ENCODE measurements around the gene VAV1.

DNA sequence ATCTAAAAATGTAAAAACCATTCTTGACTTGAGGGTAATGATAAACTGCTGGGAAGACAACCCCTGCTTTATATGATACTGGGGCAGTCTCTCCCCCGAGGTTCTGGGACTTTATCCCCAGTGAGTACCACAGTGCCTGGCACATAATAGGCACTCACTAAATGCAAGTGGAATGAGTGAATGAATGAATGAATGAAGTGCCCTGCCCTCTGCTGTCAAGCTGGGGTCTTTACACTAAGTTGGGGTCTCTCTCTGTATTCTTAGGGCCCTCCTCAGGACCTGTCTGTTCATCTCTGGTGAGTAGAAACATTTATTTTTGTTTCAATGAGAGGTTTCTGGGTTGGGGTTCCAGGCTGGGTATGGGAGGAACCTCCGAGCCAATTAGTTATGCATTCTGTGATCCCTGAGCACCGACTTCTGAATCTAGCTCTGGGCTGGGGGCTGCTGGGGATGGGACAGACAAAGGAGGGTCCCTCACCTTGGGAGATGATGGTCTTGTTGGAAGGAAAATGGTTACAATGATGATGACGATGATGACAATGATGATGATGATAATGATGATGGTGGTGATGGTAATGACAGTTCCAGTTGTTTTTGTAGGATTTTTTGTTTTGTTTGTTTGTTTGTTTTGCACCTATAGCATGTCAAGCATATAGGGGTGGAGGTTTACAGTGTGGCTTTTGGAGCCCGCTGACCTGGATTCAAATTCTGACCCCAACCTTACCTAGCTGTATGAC, 70.5 kb downstream of the VAV1 start:
- TF ChIP-seq KLF1 (tag by site-specific recombination; IDR thresholded peaks at IDR 0.05) (no peak), ZNF843 (tag by site-specific recombination; IDR thresholded peaks at IDR 0.05) (no peak), ZNF155 (tag by site-specific recombination; IDR thresholded peaks at IDR 0.05) (no peak), ZBTB8A (tag by site-specific recombination; IDR thresholded peaks at IDR 0.05) (no peak), ZNF202 (tag by site-specific recombination; IDR thresholded peaks at IDR 0.05; ENCODE audit: borderline replicate concordance) (no peak), ZNF530 (tag by site-specific recombination; IDR thresholded peaks at IDR 0.05; ENCODE audit: low read depth) (no peak), TCF7L2 (IDR thresholded peaks at IDR 0.05; ENCODE audit: borderline replicate concordance, low read depth, low read length) (no peak), ZBTB7A (tag by site-specific recombination; IDR thresholded peaks at IDR 0.05; ENCODE audit: low read depth) (no peak), ZNF114 (tag by site-specific recombination; IDR thresholded peaks at IDR 0.05) (no peak), YY1 (tag by site-specific recombination; IDR thresholded peaks at IDR 0.05) (no peak)
- TF ChIP-seq, protein P1, sequence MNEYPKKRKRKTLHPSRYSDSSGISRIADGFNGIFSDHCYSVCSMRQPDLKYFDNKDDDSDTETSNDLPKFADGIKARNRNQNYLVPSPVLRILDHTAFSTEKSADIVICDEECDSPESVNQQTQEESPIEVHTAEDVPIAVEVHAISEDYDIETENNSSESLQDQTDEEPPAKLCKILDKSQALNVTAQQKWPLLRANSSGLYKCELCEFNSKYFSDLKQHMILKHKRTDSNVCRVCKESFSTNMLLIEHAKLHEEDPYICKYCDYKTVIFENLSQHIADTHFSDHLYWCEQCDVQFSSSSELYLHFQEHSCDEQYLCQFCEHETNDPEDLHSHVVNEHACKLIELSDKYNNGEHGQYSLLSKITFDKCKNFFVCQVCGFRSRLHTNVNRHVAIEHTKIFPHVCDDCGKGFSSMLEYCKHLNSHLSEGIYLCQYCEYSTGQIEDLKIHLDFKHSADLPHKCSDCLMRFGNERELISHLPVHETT (tag by site-specific recombination; IDR thresholded peaks at IDR 0.05): no peak
- TF ChIP-seq, protein P2, sequence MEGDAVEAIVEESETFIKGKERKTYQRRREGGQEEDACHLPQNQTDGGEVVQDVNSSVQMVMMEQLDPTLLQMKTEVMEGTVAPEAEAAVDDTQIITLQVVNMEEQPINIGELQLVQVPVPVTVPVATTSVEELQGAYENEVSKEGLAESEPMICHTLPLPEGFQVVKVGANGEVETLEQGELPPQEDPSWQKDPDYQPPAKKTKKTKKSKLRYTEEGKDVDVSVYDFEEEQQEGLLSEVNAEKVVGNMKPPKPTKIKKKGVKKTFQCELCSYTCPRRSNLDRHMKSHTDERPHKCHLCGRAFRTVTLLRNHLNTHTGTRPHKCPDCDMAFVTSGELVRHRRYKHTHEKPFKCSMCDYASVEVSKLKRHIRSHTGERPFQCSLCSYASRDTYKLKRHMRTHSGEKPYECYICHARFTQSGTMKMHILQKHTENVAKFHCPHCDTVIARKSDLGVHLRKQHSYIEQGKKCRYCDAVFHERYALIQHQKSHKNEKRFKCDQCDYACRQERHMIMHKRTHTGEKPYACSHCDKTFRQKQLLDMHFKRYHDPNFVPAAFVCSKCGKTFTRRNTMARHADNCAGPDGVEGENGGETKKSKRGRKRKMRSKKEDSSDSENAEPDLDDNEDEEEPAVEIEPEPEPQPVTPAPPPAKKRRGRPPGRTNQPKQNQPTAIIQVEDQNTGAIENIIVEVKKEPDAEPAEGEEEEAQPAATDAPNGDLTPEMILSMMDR (tag by site-specific recombination; IDR thresholded peaks at IDR 0.05): no peak
- TF ChIP-seq, protein P3, sequence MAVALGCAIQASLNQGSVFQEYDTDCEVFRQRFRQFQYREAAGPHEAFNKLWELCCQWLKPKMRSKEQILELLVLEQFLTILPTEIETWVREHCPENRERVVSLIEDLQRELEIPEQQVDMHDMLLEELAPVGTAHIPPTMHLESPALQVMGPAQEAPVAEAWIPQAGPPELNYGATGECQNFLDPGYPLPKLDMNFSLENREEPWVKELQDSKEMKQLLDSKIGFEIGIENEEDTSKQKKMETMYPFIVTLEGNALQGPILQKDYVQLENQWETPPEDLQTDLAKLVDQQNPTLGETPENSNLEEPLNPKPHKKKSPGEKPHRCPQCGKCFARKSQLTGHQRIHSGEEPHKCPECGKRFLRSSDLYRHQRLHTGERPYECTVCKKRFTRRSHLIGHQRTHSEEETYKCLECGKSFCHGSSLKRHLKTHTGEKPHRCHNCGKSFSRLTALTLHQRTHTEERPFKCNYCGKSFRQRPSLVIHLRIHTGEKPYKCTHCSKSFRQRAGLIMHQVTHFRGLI (tag by site-specific recombination; IDR thresholded peaks at IDR 0.05): no peak

All from HEK293 (cell line).